GM12873 (cell line): ENCODE data around the gene ZNF341.

ENCODE experiments used
- CTCF ChIP-seq: IDR thresholded peaks from 2 replicates; pipeline ENCODE4 v1.5.1; 2012; ENCODE audit warnings: low read depth, mild to moderate bottlenecking, moderate library complexity, low read length, control low read depth; ENCODE audit not compliant: insufficient read depth; ENCODE audit errors: missing control alignments

ZNF341 gene

GRCh38 chr20:33832103-33832804, 100.5 kb downstream of the ZNF341 start:
- TF ChIP-seq CTCF, result no peak

GRCh38 chr20:33833333-33833732, 101.5 kb downstream of the ZNF341 start:
- no peak for TF ChIP-seq CTCF

GRCh38 chr20:33835615-33836172, 103.9 kb downstream of the ZNF341 start:
- TF ChIP-seq CTCF, result no peak

GRCh38 chr20:33836277-33836676, 104.5 kb downstream of the ZNF341 start:
- TF ChIP-seq CTCF, result no peak

- no peak for TF ChIP-seq CTCF
Measured at GRCh38 chr20:33837096-33837830, 105.5 kb downstream of the ZNF341 start.

GRCh38 chr20:33838035-33838864, 106.5 kb downstream of the ZNF341 start:
- no peak for TF ChIP-seq CTCF
